ENCODE data around the gene SPAG16. TPM values are rescaled to one million over a fixed set of nuclear protein-coding genes. Genes with fewer than 3 reads are reported as not detected.

Gene SPAG16
- total RNA-seq: 16.9 and 21.4 TPM in 2 replicates

GRCh38 chr2:213284105-213285090 is at the start of gene SPAG16:
Gene SPAG16, plus strand, starts transcription at chr2:213284464.

GRCh38 chr2:214410918-214411554 is 1126.8 kb downstream of the SPAG16 start, which contains the start of gene VWC2L:
Gene VWC2L, plus strand, starts transcription at chr2:214411054. Its CDS starts 3,140 bp downstream, at chr2:214414194.

Small RNAs within 50 kb of the gene (small RNA-seq; reads per million reads assigned to genes)
- gene MIR4438: not detected

Other genes starting within 250 kb of the SPAG16 start
- 0.93 and 1.9 TPM in 2 replicates for gene IKZF2, start 132.9 kb upstream of the SPAG16 start, total RNA-seq